HFF-Myc (cell line): ENCODE measurements around the gene SDHB.
"Not testable (repeated sequence)": the region's sequence is repeated elsewhere in the genome, so short reads cannot be mapped to it uniquely, and the experiment has no call there.

Experiments used
- DNase-seq: peaks from one replicate; pipeline ENCODE4 v3.0.0-alpha.2; 2011; ENCODE audit warnings: low read depth; ENCODE audit errors: extremely low read depth
- H3K4me3 ChIP-seq: replicated peaks from 2 replicates; pipeline ENCODE4 v1.5.1; 2011; ENCODE audit warnings: low read depth, mild to moderate bottlenecking, control low read depth, low read length
- TF ChIP-seq, protein P1 (sequence below): IDR thresholded peaks from 2 replicates; pipeline ENCODE4 v1.5.1; 2012; ENCODE audit warnings: mild to moderate bottlenecking, low read depth, low read length, control low read depth; ENCODE audit errors: missing control alignments

The SDHB gene

DNA sequence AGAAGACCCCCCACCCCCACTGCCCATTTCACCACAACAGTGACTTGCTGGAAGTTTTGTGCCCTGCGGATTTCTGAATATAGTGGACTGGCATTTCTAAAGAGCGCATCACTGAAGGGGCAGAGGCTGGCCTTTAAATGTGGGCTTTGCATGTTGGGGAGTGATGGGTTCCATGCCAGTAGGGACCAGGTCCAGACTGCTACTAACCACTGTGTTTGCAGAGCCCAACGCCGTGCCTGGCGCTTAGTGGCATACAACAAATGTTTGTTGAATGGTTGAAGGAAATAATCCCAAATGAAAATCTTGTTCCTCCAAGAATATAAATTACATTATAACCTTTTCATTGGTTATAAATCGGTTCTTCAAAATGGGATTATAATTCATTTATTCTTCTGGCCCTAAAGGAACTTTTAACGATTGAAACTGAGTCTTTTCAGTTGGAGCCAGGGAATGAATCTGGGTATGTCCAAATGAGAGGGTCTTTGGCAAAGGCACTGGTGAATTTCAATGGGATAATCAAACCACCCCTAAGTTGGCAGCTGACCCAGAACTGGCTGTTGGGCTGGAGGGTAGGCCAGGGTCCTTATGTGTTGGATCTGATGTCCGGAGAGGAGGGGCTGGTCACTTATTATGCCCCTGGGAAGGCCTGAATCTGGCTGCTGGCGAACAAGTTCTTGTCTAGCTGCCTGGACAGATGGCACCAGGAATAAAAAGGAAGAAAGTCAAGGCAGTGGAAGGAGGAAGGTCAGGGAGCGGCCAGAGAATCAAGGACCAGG lies 13.8 kb upstream of the SDHB start:
- TF ChIP-seq, protein P1, sequence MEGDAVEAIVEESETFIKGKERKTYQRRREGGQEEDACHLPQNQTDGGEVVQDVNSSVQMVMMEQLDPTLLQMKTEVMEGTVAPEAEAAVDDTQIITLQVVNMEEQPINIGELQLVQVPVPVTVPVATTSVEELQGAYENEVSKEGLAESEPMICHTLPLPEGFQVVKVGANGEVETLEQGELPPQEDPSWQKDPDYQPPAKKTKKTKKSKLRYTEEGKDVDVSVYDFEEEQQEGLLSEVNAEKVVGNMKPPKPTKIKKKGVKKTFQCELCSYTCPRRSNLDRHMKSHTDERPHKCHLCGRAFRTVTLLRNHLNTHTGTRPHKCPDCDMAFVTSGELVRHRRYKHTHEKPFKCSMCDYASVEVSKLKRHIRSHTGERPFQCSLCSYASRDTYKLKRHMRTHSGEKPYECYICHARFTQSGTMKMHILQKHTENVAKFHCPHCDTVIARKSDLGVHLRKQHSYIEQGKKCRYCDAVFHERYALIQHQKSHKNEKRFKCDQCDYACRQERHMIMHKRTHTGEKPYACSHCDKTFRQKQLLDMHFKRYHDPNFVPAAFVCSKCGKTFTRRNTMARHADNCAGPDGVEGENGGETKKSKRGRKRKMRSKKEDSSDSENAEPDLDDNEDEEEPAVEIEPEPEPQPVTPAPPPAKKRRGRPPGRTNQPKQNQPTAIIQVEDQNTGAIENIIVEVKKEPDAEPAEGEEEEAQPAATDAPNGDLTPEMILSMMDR = no peak
- DNase-seq = no peak
- no peak overlapping the region for H3K4me3 ChIP-seq

DNA sequence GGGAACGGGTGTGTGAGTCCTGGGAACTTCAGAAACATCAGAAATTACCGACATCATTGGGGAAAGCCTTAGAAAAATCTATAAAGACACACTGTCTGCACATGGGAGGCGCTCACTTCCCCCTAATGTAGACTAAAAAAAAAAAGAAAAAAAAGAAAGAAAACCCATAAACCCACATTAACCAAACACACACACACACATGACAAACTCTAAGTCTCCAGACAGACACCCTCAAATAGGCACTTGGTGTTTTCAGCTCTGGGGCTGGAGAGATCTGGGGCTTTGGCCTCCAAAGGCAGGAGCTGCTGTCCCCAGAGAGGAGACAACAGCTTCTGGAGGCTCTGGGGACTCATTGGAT lies 13.2 kb upstream of the SDHB start:
- no peak for DNase-seq
- TF ChIP-seq, protein P1 = no peak
- H3K4me3 ChIP-seq = no peak overlapping the region

DNA sequence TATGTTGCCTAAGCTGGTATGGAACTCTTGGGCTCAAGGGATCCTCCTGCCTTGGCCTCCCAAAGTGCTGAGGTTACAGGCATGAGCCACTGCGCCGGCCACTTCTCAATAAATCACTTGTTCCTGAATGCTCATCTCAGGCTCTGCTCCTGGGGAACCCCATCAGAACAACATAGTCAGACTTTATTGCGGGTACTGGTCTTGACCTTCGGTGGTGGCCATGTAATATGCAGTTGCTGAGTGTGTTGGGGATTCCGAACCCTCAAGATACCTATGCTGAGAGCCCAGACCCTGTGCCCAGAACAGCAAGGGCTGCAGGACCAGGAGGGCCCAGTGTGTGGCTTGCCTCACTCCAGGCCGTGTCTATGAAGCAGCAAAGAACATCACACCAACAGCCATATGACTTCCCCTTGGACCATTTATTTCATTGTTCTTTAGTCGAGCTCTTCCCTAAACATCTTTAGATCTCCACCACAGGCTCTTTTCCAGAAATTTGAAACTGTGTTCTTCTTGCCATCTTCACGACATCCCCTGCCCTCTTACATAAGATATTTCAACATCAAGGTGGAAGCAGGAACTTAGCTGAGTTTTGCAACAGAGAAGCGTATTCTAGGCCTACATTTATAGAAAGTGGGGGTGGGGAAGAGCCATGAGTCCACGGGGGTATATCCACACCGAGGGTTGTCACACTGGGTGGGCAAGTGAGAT lies 12.7 kb upstream of the SDHB start:
- no peak overlapping the region for H3K4me3 ChIP-seq
- TF ChIP-seq, protein P1 = no peak
- no peak for DNase-seq

GRCh38 chr1:17065666-17066065 lies 11.8 kb upstream of the SDHB start:
- TF ChIP-seq, protein P1 = no peak
- no peak for DNase-seq
- H3K4me3 ChIP-seq = no peak overlapping the region

- not testable (repeated sequence) for DNase-seq
Measured at GRCh38 chr1:17062751-17063150, 8.9 kb upstream of the SDHB start.

GRCh38 chr1:17061892-17062291 lies 8.1 kb upstream of the SDHB start:
- no peak for DNase-seq
- TF ChIP-seq, protein P1 = no peak
- no peak overlapping the region for H3K4me3 ChIP-seq

More at GRCh38 chr1:17062751-17063150, 8.9 kb upstream of the SDHB start:
- not testable (repeated sequence) for H3K4me3 ChIP-seq

- TF ChIP-seq, protein P1 = no peak
- DNase-seq = no peak
- no peak overlapping the region for H3K4me3 ChIP-seq
Measured at GRCh38 chr1:17061486-17061885, 7.7 kb upstream of the SDHB start.
